ENCODE measurements around the gene C1orf50.

GRCh38 chr1:42734201-42735035 lies 32.6 kb upstream of the C1orf50 start:
- TF ChIP-seq CTCF (conservative IDR thresholded peaks at IDR 0.05; ENCODE audit: low read depth, low read length) (no peak), EZH2 (IDR thresholded peaks at IDR 0.05; ENCODE audit: low read length, unreplicated experiment) (no peak)

Data from PC-3 (cell line).